Measurements from ENCODE around the gene PRKAG2.

Gene PRKAG2

DNA sequence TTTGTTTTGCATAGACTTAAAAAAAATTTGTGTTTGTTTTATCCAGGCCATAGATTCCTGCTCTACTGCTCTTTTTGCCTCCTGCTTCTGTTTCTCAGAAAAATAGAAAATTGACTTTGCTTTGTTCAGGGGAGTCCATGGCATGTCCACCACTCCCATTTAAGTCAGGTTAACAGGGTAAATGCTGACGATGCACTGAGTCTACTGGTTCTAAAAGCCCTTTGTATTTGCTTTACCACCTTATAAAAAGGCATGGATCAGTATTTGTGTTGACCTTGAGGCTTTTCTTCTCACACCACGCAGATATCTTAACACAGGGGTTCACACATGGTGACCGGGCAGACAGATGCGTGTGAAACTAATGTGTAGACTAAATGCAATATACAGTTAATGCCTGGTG is 217.7 kb downstream of the PRKAG2 start:
- DNase-seq (ENCODE audit: extremely low spot score), result no peak
- ChIA-PET CTCF (no interaction called here), POLR2A (no interaction called here)
- TF ChIP-seq, protein P1, sequence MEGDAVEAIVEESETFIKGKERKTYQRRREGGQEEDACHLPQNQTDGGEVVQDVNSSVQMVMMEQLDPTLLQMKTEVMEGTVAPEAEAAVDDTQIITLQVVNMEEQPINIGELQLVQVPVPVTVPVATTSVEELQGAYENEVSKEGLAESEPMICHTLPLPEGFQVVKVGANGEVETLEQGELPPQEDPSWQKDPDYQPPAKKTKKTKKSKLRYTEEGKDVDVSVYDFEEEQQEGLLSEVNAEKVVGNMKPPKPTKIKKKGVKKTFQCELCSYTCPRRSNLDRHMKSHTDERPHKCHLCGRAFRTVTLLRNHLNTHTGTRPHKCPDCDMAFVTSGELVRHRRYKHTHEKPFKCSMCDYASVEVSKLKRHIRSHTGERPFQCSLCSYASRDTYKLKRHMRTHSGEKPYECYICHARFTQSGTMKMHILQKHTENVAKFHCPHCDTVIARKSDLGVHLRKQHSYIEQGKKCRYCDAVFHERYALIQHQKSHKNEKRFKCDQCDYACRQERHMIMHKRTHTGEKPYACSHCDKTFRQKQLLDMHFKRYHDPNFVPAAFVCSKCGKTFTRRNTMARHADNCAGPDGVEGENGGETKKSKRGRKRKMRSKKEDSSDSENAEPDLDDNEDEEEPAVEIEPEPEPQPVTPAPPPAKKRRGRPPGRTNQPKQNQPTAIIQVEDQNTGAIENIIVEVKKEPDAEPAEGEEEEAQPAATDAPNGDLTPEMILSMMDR (IDR thresholded peaks at IDR 0.05; ENCODE audit: control extremely low read depth, extremely low read depth, low read depth, missing control alignments), result no peak

DNA sequence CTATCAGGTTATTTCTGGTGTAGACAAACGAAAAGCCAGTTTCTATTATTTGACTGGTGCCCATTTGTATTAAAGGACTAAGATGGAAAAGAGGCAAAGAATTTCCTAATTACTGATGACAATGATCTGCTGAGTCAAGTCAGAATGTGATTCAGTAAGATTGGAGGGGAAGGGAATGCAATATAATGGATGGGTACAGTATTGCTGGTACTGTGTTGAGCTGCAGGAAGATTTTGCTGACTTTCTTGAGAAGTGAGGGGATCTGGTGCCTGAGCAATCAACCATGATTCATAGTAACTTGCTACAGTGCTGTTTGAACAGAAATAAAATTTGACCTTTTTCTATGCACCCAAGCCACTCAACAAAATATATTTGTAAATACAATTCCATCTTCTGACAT is 218.1 kb downstream of the PRKAG2 start:
- no peak for DNase-seq (ENCODE audit: extremely low spot score)
- TF ChIP-seq, protein P1 (IDR thresholded peaks at IDR 0.05; ENCODE audit: control extremely low read depth, extremely low read depth, low read depth, missing control alignments), result no peak
- CTCF ChIA-PET, result no interaction called here
- POLR2A ChIA-PET, result no interaction called here

DNA sequence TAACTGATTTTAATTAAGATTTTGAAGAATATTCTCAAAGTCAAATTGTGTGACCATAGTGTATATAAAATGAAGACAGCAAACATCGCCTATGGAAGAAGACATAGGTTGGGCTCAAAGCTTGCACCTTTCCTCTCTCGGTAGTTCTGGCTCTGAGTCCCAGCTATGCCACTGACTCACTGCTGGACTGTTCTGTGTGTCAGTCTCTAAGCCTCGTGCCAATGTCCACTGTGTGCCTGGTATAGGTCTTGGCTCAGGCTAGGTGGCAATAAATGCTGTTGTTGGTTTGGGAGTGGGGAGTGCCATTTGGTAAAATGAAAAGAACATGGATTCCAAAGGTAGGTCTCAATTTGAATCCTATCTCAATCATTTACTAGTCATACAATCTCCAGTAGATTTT is 219.7 kb downstream of the PRKAG2 start:
- POLR2A ChIA-PET, result no interaction called here
- CTCF ChIA-PET, result no interaction called here
- DNase-seq (ENCODE audit: extremely low spot score), result no peak
- TF ChIP-seq, protein P1 (IDR thresholded peaks at IDR 0.05; ENCODE audit: control extremely low read depth, extremely low read depth, low read depth, missing control alignments), result no peak

DNA sequence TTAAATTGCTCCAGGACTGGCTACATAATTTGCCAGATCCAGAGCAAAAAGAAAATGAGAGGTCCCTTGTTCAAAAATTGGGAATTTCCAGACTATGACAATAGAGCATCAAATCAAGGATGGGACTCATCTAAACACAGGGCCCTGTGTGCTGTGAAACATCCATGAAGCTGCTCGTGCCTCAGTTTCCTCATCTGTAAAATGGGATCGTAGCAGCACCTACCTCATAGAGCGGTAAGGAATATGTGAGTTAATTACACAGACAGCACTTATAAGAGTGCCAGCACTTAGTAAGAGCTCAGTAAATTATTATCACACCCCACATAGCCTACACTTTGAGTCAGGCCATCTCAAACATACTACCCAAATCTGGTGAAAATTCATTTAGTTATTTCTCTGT is 221.4 kb downstream of the PRKAG2 start:
- ChIA-PET CTCF (interaction anchor here (0.7 to 1.3 kb wide), 2 partner anchors 12 to 56 kb away, joined by 3 to 4 read pairs; no protein-coding TSS in a partner anchor), POLR2A (no interaction called here)
- TF ChIP-seq, protein P1 (IDR thresholded peaks at IDR 0.05; ENCODE audit: control extremely low read depth, extremely low read depth, low read depth, missing control alignments), result no peak
- no peak for DNase-seq (ENCODE audit: extremely low spot score)

DNA sequence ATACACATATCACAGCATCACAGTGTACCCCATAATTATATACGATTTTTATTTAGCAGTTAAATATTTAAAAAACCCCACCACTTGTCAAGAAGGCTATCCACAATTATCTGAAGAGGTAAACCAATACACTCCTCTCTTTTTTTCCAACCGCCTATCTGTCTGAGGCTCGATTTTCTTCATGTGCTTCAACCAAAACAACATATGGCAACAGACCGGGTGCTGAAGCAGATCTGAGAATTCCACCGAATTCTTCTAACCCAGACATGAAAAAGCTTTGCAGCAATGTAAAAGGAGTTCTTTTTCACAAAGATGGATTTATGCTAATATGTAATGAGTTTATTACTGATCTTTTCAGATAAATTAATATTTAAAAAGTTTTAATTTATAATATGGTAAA is 224.8 kb downstream of the PRKAG2 start:
- TF ChIP-seq, protein P1 (IDR thresholded peaks at IDR 0.05; ENCODE audit: control extremely low read depth, extremely low read depth, low read depth, missing control alignments), result no peak
- no peak for DNase-seq (ENCODE audit: extremely low spot score)
- ChIA-PET CTCF (interaction anchor here (0.8 kb wide), 1 partner anchor 9 kb away, joined by 3 read pairs; no protein-coding TSS in a partner anchor), POLR2A (no interaction called here)

DNA sequence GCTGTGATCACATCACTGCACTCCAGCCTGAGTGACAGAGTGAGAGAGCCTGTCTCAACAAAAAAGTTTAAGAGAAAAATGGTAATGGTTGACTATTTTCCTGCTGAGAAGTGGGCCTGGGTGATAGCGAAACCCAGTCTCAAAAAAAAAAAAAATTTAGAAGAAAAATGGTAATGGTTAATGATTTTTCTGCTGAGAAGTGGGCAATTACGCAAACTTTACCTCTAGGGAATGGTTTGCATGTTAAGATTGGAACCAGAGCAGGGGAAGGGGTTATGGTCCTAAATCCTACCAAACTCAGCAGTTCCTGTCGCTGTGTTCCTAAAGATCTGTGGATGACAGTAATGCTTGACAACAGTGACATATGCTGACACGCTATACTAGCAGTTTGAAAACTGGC is 226.8 kb downstream of the PRKAG2 start:
- ChIA-PET POLR2A (no interaction called here), CTCF (no interaction called here)
- TF ChIP-seq, protein P1 (IDR thresholded peaks at IDR 0.05; ENCODE audit: control extremely low read depth, extremely low read depth, low read depth, missing control alignments), result no peak
- DNase-seq (ENCODE audit: extremely low spot score), result no peak

DNA sequence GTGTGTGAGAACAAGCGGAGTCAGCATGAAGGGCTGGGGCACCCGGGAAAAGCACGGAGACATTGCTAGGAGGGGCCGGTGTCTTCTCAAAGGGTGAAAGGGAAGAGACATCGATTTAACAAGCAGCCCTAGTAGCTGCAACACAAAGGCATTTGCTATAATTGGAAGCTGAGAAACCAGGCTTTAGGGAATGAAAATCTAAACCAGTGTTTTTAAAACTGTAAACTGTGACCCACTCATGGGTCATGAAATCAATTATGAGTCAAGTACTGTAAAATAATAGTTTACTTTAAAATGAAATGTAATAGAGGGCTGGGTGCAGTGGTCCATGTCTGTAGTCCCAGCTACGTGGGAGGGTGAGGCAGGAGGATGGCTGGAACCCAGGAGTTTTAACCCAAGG is 228.5 kb downstream of the PRKAG2 start:
- DNase-seq (ENCODE audit: extremely low spot score), result no peak
- TF ChIP-seq, protein P1 (IDR thresholded peaks at IDR 0.05; ENCODE audit: control extremely low read depth, extremely low read depth, low read depth, missing control alignments), result no peak
- CTCF ChIA-PET, result no interaction called here
- POLR2A ChIA-PET, result no interaction called here
